GM12878 (cell line): ENCODE data around the gene ANAPC7. TPM values are rescaled to one million over a fixed set of nuclear protein-coding genes. Genes with fewer than 3 reads are reported as not detected.
A peak's percentile ranks its signal among the peaks of the same experiment; 100 is the strongest.

Experiments
- ATAC-seq: fragments of 200-7000 bp; cut with Tn5 transposase; 3 replicates; pipeline ENCODE4 v1.9.1; 2020; ENCODE audit warnings: mild to moderate bottlenecking, moderate library complexity
- BruUV-seq: library from RNA; stranded (reverse); fragments of 400-500 nt; replicated peaks from 2 replicates; lab custom pipeline; 2021; lab: Mats Ljungman, UMichigan
- CTCF ChIA-PET: fragments of 300-600 bp; sonication (Branson Sonifier 250); formaldehyde crosslinking; extraction: SDS; loops from one replicate; lab custom pipeline; 2021; ENCODE audit warnings: inconsistent platforms; lab: Yijun Ruan, JAX
- POLR2A ChIA-PET: fragments of 350-600 bp; formaldehyde crosslinking; extraction: SDS; loops from one replicate; lab custom pipeline; 2021; ENCODE audit warnings: inconsistent platforms; lab: Charles Lee
- RAD21 ChIA-PET: fragments of 300-600 bp; sonication (Branson Sonifier 250); formaldehyde crosslinking; loops from one replicate; lab custom pipeline; 2023; ENCODE audit warnings: antibody characterized with exemption; ENCODE audit not compliant: unreplicated experiment; lab: Charles Lee
- SMC1A ChIA-PET: fragments of 300-600 bp; sonication (Branson Sonifier 250); formaldehyde crosslinking; loops from one replicate; lab custom pipeline; 2023; ENCODE audit not compliant: unreplicated experiment, uncharacterized antibody; lab: Charles Lee
- DNase-seq: peaks from one replicate; pipeline ENCODE4 v3.0.0-alpha.2; 2011; ENCODE audit warnings: low read depth, low spot score
- FAIRE-seq: peaks from 3 replicates; lab custom pipeline; 2011; peaks lifted over from hg19 to GRCh38; lab: Jason Lieb, UNC
- H2AFZ ChIP-seq: 2 replicates; pipeline ENCODE4 v1.6.0; 2011; ENCODE audit warnings: low read depth, low read length, control low read depth; ENCODE audit not compliant: control insufficient read depth
- H3K27ac ChIP-seq: 2 replicates; pipeline ENCODE4 v1.5.1; 2011; ENCODE audit warnings: control low read depth; ENCODE audit not compliant: control insufficient read depth, insufficient read depth
- H3K27me3 ChIP-seq, 2 experiments: replicated peaks in 1 of 2; 2 replicates each; pipeline versions ENCODE4 v1.6.0 to v1.6.1; 2011; ENCODE audit warnings: low read length in 1 of 2; ENCODE audit not compliant: control insufficient read depth in 2 of 2, insufficient read depth in 2 of 2
- H3K36me3 ChIP-seq, 2 experiments: 2 replicates each; pipeline ENCODE4 v1.5.1; 2011; ENCODE audit warnings: low read length in 1 of 2; ENCODE audit not compliant: control insufficient read depth in 2 of 2, insufficient read depth in 2 of 2
- H3K4me1 ChIP-seq: 2 replicates; pipeline ENCODE4 v1.6.1; 2011; ENCODE audit warnings: mild to moderate bottlenecking, low read length, moderate library complexity, mixed read lengths; ENCODE audit not compliant: control insufficient read depth, insufficient read depth
- H3K4me2 ChIP-seq: 2 replicates; pipeline ENCODE4 v1.6.0; 2011; ENCODE audit warnings: control low read depth; ENCODE audit not compliant: control insufficient read depth, insufficient read depth
- H3K4me3 ChIP-seq: fragments of 200-600 bp; sonication (generic); 2 replicates; pipeline ENCODE4 v1.5.1; 2016
- H3K79me2 ChIP-seq: 2 replicates; pipeline ENCODE4 v1.6.0; 2011; ENCODE audit warnings: low read length; ENCODE audit not compliant: control insufficient read depth, insufficient read depth
- H3K9ac ChIP-seq: 2 replicates; pipeline ENCODE4 v1.8.0; 2011; ENCODE audit warnings: low read length, control low read depth, mixed read lengths; ENCODE audit not compliant: control insufficient read depth, insufficient read depth
- H3K9me3 ChIP-seq: replicated peaks from 3 replicates; pipeline ENCODE4 v1.5.1; 2011; ENCODE audit warnings: mild to moderate bottlenecking, low read length; ENCODE audit not compliant: control insufficient read depth, insufficient read depth
- H4K20me1 ChIP-seq: 2 replicates; pipeline ENCODE4 v1.6.0; 2011; ENCODE audit not compliant: control insufficient read depth, insufficient read depth
- EGR1 ChIP-seq, 2 experiments: IDR thresholded peaks; 1 replicate in 1 of 2; 2 replicates in 1 of 2; pipeline ENCODE4 v1.6.1; 2011 to 2012; ENCODE audit warnings: low read depth in 2 of 2, low read length in 2 of 2, borderline replicate concordance in 1 of 2, mild to moderate bottlenecking in 1 of 2, moderate library complexity in 1 of 2
- JUND ChIP-seq: IDR thresholded peaks from 2 replicates; pipeline ENCODE4 v1.6.1; 2012; ENCODE audit warnings: low read depth, mild to moderate bottlenecking, low read length, improper control_type of control experiment, moderate library complexity
- MXI1 ChIP-seq: fragments of 150-350 bp; IDR thresholded peaks from 2 replicates; pipeline ENCODE4 v1.6.1; 2011; ENCODE audit warnings: low read depth, mild to moderate bottlenecking, inconsistent platforms, low read length, improper control_type of control experiment
- NFXL1 ChIP-seq: fragments of 450-650 bp; IDR thresholded peaks from 2 replicates; pipeline ENCODE4 v1.6.1; 2017; ENCODE audit warnings: antibody characterized with exemption, mild to moderate bottlenecking, borderline replicate concordance
- NR2C2 ChIP-seq: IDR thresholded peaks from 2 replicates; pipeline ENCODE4 v1.6.1; 2011; ENCODE audit warnings: borderline replicate concordance, low read depth; ENCODE audit not compliant: control insufficient read depth, insufficient read length
- POLR2A ChIP-seq: IDR thresholded peaks from 2 replicates; pipeline ENCODE4 v1.6.1; 2011; ENCODE audit warnings: low read depth, mild to moderate bottlenecking, low read length
- POLR2AphosphoS5 ChIP-seq: IDR thresholded peaks from 2 replicates; pipeline ENCODE4 v1.6.1; 2011; ENCODE audit warnings: mild to moderate bottlenecking, low read length, inconsistent platforms
- ZBED1 ChIP-seq: IDR thresholded peaks from 2 replicates; pipeline ENCODE4 v1.6.1; 2016; ENCODE audit warnings: borderline replicate concordance
- ZBTB4 ChIP-seq: fragments of 450-650 bp; formaldehyde crosslinking; IDR thresholded peaks from 2 replicates; pipeline ENCODE4 v1.4.0; 2022; ENCODE audit warnings: mild to moderate bottlenecking, moderate library complexity
- WGBS: methylation state at CpG from one replicate; pipeline ENCODE4 v1.1.6; 2016; ENCODE audit warnings: low lambda C conversion rate; ENCODE audit not compliant: insufficient replicate concordance, insufficient coverage; ENCODE audit errors: missing lambda C conversion rate; 5-methylcytosine and 5-hydroxymethylcytosine counted together
- in situ Hi-C: fragments of 300-500 bp; cut with MboI; formaldehyde crosslinking; loops from 9 replicates; pipeline ENCODE4 v1.14.3; 2018; ENCODE audit warnings: mixed read lengths
- intact Hi-C: fragments of 100-400 bp; cut with micrococcal nuclease; formaldehyde crosslinking; loops from one replicate; pipeline ENCODE4 v1.14.2; 2022; ENCODE audit not compliant: unreplicated experiment
- polyA plus RNA-seq, 11 experiments: library from polyadenylated mRNA; depleted of rRNA in 4 of 11; unstranded in 6 of 11; stranded (reverse) in 5 of 11; fragments of >200 nt; fragmentation: Nextera tagmentation in 4 of 11; fragmentation: Illumina TruSeq in 1 of 11; extraction: Ambion mirVana in 4 of 11; extraction: Trizol in 1 of 11; gene quantifications; 1 replicate in 1 of 11; 2 replicates in 10 of 11; pipeline versions ENCODE4 v1.2.1 to v1.2.3, GENCODE V29; 2011 to 2016; ENCODE audit warnings: inconsistent platforms in 2 of 11, missing spikeins in 2 of 11, low read depth in 1 of 11
- total RNA-seq, 4 experiments: library from RNA; depleted of rRNA in 3 of 4; stranded (reverse); fragments of >200 nt in 3 of 4; fragmentation: Illumina TruSeq in 1 of 4; extraction: Trizol in 1 of 4; gene quantifications; 2 replicates each; pipeline versions ENCODE4 v1.2.1 to v1.2.3, GENCODE V29; 2013 to 2021

The ANAPC7 gene
- total and polyA plus RNA-seq, 10 of the 15 experiments (the other 5 are each of a cell fraction or from before 2014, with no cell fraction given), result 24.5 to 77.9 (median 58.6) TPM

GRCh38 chr12:110349514-110350151 lies 53.9 kb downstream of the ANAPC7 start:
- no peak for TF ChIP-seq ZBED1
- TF ChIP-seq NFXL1, result no peak
- TF ChIP-seq POLR2A, result peak; percentile 81
- TF ChIP-seq ZBTB4 (CRISPR knock-in tag), result no peak
- no peak for TF ChIP-seq MXI1
- no peak for TF ChIP-seq JUND
- peak in 1 of 2 experiments; percentile 29; a peak in 1 of 3 replicates for TF ChIP-seq EGR1 (IDR thresholded peaks at IDR 0.05; ENCODE audit: borderline replicate concordance in 1 of 2, low read depth in 2 of 2, low read length in 2 of 2)
- TF ChIP-seq NR2C2, result no peak
- peak; percentile 57; the same call in 1 of the 2 replicates for TF ChIP-seq POLR2AphosphoS5
- in situ Hi-C loops (no loop called here), intact Hi-C loops (no loop called here)
- ChIA-PET SMC1A (interaction anchor here (1.0 to 1.9 kb wide), 7 partner anchors 11 to 82 kb away, joined by 3 to 10 read pairs (median 4); partner anchors contain the start of gene ANAPC7), RAD21 (interaction anchor here (0.8 to 1.1 kb wide), 3 partner anchors 21 to 82 kb away, joined by 3 to 6 read pairs (median 3); no protein-coding TSS in a partner anchor), CTCF (interaction anchor here (1.2 to 2.7 kb wide), 2 partner anchors 82 to 253 kb away, joined by 3 to 21 read pairs; no protein-coding TSS in a partner anchor), POLR2A (no interaction called here)
- Histone ChIP-seq H2AFZ (no peak overlapping the region), H3K79me2 (no peaks in the 10 kb centered on the region), H3K27ac (no peak overlapping the region), H3K4me1 (no peaks in the 10 kb centered on the region; the same call in 1 of the 2 replicates), H3K36me3 (peaks cover 15 to 35% of the 10 kb centered on the region in 2 experiments), H3K9me3 (no peaks in the 10 kb centered on the region), H3K9ac (no peak overlapping the region), H3K4me2 (no peak overlapping the region), H4K20me1 (no peaks in the 10 kb centered on the region), H3K4me3 (no peak overlapping the region), H3K27me3 (no peaks in the 10 kb centered on the region)
- WGBS, result 42% methylated on average over 12 of the region's 12 CpGs
- DNase-seq (no peak), FAIRE-seq (no peak), ATAC-seq (peak; percentile 44)
- no TSS peak for BruUV-seq
